Stimulated activated naive CD4-positive, alpha-beta T cell (primary cell): ENCODE results near the gene FBXO46.

Experiments
- DNase-seq, 6 experiments: peaks; one replicate each; lab custom pipeline; 2025; lab: John Stamatoyannopoulos, UW

The FBXO46 gene

DNA sequence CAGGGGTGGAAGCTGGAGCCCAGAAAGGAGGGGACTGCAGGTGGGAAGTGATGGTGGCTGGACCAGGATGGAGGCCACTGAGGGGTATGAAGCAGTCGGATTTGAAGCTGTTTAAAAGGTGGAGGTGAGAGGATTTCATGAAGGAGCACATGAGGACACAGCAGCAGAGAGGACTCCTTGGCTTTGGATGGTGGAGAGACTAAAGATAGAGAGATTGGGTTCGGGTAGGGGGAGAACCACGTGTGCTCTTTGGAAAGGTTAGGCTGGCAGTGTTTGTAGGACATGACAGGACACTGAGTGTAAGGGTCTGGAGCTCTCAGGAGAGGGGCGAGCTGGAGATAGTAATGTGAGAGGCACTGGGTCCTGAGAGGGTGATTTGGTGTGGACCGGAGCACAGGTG lies 47.8 kb downstream of the FBXO46 start:
- DNase-seq, result no peak

DNA sequence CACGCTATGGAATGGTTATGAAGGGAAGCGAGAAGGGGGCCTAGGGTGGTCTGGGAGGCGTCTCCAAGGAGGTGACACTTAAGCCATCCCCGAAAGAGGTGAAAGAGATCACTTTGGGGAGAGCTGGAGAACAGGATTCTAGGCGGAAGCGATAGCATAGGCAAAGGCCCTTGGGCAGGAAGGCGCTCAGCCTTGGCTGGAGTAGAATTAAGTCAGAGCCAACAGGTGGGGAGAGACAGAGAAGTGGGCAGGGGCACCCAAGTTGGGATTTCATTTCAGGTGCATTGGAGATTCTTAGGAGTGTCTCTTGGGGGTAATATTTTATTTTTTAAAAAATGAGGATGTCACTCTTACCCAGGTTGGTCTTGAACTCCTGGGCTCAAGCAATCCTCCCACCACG lies 48.6 kb downstream of the FBXO46 start:
- no peak for DNase-seq

DNA sequence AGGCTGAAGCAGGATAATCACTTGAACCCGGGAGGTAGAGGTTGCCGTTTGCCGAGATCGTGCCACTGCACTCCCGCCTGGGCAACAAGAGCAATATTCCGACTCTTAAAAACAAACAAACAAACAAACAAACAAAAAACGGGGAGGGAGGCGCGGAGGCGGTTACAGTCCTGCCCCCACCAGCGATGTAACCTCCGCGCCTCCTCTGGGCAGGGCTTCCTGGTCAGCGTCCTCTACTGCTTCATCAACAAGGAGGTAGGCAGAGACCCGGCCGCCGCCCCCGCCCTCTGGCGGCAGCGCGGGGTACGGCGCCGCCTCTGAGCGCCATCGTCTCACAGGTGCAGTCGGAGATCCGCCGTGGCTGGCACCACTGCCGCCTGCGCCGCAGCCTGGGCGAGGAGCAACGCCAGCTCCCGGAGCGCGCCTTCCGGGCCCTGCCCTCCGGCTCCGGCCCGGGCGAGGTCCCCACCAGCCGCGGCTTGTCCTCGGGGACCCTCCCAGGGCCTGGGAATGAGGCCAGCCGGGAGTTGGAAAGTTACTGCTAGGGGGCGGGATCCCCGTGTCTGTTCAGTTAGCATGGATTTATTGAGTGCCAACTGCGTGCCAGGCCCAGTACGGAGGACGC lies 49.2 kb downstream of the FBXO46 start:
- peak; percentile 63 to 85 (median 80) for DNase-seq

DNA sequence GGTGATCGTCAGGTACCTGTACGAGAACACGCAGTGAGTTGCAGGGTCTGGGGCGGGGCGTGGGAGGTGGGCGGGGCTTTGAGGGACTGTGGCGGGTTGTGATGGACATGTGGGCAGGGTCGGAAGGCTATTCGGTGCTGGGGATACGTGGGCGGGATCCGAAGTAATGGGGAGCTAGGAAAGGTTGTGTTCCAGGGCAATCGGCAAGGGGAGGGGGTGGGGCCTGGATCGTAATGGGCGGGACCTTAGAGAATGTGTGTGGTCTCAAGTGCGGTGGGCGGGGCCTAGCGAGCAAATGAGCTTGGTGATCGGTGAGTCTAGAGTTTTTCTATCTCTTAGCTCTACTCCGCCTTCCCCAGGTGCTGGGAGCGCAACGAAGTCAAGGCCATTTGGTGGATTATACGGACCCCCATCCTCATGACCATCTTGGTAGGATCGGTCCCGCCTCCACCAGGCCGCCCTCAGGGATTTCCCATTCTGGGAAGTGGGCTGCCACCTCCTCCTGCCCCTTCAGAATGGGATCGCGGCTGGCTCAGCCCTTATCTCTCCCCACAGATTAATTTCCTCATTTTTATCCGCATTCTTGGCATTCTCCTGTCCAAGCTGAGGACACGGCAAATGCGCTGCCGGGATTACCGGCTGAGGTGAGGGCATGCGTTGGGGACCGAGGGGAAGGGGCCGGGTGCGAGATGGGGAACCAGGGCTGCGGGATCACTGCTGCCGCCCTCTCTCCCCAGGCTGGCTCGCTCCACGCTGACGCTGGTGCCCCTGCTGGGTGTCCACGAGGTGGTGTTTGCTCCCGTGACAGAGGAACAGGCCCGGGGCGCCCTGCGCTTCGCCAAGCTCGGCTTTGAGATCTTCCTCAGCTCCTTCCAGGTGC lies 53.1 kb downstream of the FBXO46 start:
- peak; percentile 76 to 88 (median 82) for DNase-seq

DNA sequence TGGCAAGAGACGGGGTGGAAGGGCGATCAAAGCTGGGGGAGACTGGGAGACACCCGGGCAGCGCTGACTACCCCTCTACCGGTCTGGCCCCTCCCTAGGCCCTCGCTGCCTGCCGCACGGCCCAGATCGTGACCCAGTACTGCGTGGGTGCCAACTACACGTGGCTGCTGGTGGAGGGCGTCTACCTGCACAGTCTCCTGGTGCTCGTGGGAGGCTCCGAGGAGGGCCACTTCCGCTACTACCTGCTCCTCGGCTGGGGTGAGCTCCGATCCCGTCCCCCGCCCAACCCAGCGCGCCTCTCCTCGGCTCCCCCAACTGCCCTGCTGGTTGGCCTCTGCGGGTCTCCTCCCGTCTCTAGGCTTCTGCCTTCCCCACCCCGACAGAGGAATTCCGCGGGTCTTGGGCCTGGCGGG lies 53.8 kb downstream of the FBXO46 start:
- DNase-seq, result peak in 5 of 6 experiments; percentile 51 to 77 (median 65)

DNA sequence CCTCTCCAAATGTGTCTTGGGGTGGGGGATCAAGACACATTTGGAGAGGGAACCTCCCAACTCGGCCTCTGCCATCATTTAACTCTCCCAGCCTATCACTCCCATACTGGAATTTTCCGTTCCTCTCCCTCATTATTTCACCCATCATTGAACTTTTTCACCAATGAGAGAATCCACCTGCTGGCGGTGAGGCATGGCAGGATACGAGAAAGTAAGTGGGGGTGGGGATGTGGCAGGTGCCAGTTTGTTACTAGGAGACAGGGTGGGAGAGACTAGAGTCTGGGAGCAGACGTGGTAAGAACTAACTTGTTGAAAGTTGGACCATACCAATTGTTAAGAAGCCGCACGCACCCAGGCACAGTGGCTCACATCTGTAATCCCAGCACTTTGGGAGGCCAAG lies 55.8 kb downstream of the FBXO46 start:
- DNase-seq, result no peak

DNA sequence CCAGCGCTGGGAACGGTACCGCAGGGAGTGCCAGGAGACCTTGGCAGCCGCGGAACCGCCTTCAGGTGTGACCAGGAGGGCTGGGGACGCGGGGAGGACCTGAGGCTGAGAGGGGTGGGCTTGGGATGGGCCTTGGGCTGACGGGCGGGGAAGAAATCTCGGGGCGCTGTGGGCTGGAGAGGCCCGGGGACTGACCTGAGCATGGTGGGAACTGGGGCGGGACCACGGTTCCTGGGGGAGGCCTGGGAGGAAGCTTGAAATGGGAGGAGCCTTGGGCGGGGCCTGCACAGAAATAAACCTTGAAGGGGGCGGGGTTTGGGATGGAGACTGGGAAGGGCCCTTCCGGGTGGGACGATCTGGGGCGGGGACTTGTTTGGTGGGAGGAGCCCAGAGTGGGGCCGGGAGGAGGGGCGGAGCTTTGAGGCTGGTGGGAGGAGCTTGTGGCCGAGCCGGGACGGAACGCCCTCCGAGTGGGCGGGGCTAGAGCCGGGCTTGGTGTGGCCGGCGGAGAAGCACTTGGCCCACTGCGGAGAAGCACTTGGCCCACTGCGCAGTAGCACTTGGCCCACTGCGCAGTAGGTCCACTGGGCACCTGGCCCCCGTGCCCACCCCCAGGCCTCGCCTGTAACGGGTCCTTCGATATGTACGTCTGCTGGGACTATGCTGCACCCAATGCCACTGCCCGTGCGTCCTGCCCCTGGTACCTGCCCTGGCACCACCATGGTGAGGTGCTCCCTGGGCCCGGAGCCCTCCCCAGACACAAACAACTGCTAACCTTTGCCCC lies 59.8 kb downstream of the FBXO46 start:
- peak in 3 of 6 experiments; percentile 30 to 37 (median 33) for DNase-seq

DNA sequence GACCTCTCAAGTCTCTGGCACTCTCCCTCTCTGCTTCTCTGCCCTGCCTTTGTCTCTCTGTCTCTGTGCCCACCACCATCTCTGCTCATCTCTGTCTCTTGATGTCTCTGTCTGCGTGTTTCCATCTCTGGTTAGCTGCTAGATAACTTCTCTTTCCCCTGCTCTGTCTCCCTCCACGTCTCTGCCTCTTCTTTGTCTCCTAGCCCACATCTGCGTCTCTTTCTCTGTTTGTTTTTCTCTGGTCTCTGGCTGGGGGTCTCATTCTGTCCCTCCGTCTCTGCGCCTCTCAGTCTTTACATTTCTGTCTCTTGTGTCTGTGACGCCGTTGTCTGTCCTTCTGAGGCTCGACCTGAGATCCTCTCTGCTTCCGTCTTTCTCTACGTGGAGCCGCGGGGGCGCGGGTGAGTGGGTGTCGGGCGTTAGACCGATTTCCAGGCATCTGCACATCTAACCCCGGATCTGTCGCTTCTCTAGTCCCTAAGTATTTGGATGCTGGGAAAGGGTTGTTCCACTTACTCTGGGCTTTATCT lies 62.3 kb downstream of the FBXO46 start:
- DNase-seq, result peak in 4 of 6 experiments; percentile 6 to 45 (median 26)

DNA sequence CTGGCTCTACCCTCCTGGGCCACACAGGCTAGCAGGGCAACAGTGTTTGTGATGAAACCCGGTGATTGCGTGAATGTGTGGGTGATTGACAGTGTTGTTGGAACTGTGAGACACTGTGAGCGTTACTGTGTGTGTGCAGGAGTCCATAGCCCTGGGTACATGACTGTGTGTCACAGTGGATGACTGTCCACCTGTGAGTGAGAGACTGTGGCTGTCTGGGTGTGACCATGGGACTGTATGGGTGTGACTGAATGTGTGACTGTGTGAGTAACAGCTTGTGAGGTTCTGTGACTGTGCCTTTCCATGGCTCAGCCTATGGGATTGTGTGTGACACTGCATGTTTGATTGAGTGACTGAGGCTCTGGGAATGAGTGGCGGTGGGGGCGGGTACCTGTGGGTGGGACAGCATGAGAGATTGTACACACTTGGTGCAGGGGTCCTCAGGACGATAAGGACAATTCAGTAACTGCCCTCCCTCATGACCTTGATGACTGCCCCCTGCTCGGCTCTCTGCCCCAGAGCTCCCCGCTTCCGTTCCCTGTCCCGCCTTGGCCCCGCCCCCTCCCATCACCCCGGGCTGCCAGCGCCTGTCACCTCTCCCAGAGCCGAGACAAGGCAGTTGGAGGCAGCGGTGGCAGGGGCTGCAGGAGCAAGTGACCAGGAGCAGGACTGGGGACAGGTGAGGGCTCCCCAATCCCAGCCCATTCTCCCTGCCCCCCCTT lies 62.9 kb downstream of the FBXO46 start, which contains the start of gene GIPR:
GIPR (plus strand) TSS at position 602 of the 722 bp plus-strand sequence. CDS start 1,300 bp downstream, outside the sequence.
- peak in 5 of 6 experiments; percentile 7 to 49 (median 20) for DNase-seq

DNA sequence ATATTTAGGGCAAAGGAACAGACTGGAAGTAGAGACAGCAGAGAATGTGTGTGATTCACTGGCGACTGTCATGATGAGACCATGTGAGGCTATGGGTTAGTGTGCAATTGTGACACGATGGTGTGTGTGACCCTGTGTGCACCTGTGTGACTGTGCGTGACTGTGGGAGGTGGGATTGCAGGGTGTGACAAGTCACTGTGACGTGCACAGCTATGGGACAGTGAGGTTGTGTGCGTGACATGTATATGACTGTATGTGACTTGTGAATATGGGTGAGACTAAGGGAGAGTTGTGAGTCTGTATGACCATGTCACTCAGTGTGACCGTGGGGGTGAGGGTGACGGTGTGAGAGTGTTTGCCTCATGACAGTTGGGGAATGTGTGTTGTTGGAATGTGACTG lies 66.1 kb downstream of the FBXO46 start:
- DNase-seq, result no peak

DNA sequence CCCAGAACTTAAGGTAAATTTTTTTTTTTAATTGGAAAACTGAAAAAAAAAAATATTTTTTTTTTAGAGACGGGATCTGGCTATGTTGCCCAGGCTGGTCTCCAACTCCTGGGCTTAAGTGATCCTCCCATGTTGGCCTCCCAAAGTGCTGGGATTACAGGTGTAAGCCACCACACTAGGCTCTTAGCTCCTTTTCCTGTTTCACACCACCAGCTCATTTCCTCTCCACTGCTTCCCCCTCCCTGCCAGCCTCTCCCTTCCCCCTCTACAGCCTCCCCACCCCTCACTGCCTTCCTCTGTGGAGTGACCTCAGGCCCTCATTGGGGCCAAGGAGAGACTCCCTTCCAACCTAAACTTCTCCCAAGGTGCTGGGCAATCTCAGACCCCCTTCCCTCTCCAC lies 66.9 kb downstream of the FBXO46 start:
- DNase-seq, result no peak

DNA sequence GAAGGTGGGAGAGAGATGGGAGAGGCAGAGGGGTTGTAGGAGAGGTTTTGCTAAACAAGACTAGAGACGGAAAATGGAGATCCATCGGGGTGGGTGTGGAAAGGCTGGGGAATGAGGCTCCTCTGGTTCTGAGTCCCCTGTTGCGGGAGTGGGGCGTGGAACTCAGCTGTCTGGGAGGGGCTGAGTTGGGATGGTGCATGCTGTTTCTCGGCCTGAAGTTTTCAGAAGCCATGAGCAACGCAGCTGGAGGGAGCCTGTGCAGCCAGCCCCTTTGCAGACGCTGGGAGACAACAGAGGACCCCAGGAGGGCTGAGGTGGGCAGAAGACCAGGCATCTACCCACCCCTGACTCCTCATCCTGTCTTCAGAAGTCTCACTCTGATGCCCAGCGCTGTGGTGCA lies 70.1 kb downstream of the FBXO46 start:
- DNase-seq, result no peak
